ENCODE measurements around the gene FIZ1. TPM values are rescaled to one million over a fixed set of nuclear protein-coding genes. Genes with fewer than 3 reads are reported as not detected.

Gene FIZ1
- 6.0 and 10.0 TPM in 2 replicates for total RNA-seq (2014; rRNA removed; shearing (Covaris generic))
- polyA plus RNA-seq (2015; cell fraction: cytosol; rRNA removed) = 10.6 and 12.0 TPM in 2 replicates
- 13.7 and 16.0 TPM in 2 replicates for polyA plus RNA-seq (2015; cell fraction: nucleus; rRNA removed)

GRCh38 chr19:55599468-55599841, at the start of gene FIZ1:
Gene FIZ1, minus strand, starts transcription at chr19:55599517. Its CDS starts 1,652 bp downstream, at chr19:55597865.
- peak; percentile 98 for DNase-seq (ENCODE audit: low read depth)

- DNase-seq (ENCODE audit: low read depth) = no peak
Measured at GRCh38 chr19:55648585-55649267, 49.4 kb upstream of the FIZ1 start.

GRCh38 chr19:55647732-55648584, 48.6 kb upstream of the FIZ1 start, which contains the start of gene CCDC106:
Gene CCDC106, plus strand, starts transcription at chr19:55648212. Its CDS starts 835 bp downstream, at chr19:55649047.
- peak; percentile 61 for DNase-seq (ENCODE audit: low read depth)

- no peak for DNase-seq (ENCODE audit: low read depth)
Measured at GRCh38 chr19:55646889-55647731, 47.8 kb upstream of the FIZ1 start.

GRCh38 chr19:55645512-55645881, 46.2 kb upstream of the FIZ1 start:
- no peak for DNase-seq (ENCODE audit: low read depth)

- DNase-seq (ENCODE audit: low read depth) = no peak
Measured at GRCh38 chr19:55644842-55645511, 45.7 kb upstream of the FIZ1 start.

- no peak for DNase-seq (ENCODE audit: low read depth)
Measured at GRCh38 chr19:55644191-55644833, 45.0 kb upstream of the FIZ1 start.

- DNase-seq (ENCODE audit: low read depth) = no peak
Measured at GRCh38 chr19:55643887-55644176, 44.5 kb upstream of the FIZ1 start.

GRCh38 chr19:55643003-55643886, 43.9 kb upstream of the FIZ1 start, which contains the start of gene ZNF581:
Gene ZNF581, plus strand, starts transcription at chr19:55643649. Its CDS starts 923 bp downstream, at chr19:55644572.
- peak; percentile 80 for DNase-seq (ENCODE audit: low read depth)

GRCh38 chr19:55642153-55643002, 43.1 kb upstream of the FIZ1 start:
- DNase-seq (ENCODE audit: low read depth) = no peak

GRCh38 chr19:55641426-55642152, 42.3 kb upstream of the FIZ1 start:
- DNase-seq (ENCODE audit: low read depth) = no peak

GRCh38 chr19:55640577-55641425, 41.5 kb upstream of the FIZ1 start, which contains the start of gene ZNF580:
Gene ZNF580, plus strand, starts transcription at chr19:55641002. Its CDS starts 1,507 bp downstream, at chr19:55642509.
- DNase-seq (ENCODE audit: low read depth) = peak; percentile 60

GRCh38 chr19:55640043-55640576, 40.8 kb upstream of the FIZ1 start:
- no peak for DNase-seq (ENCODE audit: low read depth)

- DNase-seq (ENCODE audit: low read depth) = no peak
Measured at GRCh38 chr19:55638864-55639359, 39.6 kb upstream of the FIZ1 start.

- no peak for DNase-seq (ENCODE audit: low read depth)
Measured at GRCh38 chr19:55637534-55637933, 38.2 kb upstream of the FIZ1 start.

- no peak for DNase-seq (ENCODE audit: low read depth)
Measured at GRCh38 chr19:55636723-55637122, 37.4 kb upstream of the FIZ1 start.
